Thoracic aorta (tissue), 2 donors: ENCODE measurements around the gene AIF1. TPM values are rescaled to one million over a fixed set of nuclear protein-coding genes. Genes with fewer than 3 reads are reported as not detected.

Experiments used
- ATAC-seq: fragments of 150-250 bp; one replicate; pipeline ENCODE4 v1.8.0; 2017; ENCODE audit warnings: low read depth; ENCODE audit not compliant: insufficient number of reproducible peaks, low FRiP score
- DNase-seq: peaks from one replicate; pipeline ENCODE4 v3.0.0-alpha.2; 2020; ENCODE audit warnings: low spot score
- H3K27ac ChIP-seq, 2 donors: fragments of 200-600 bp; sonication (generic); 1 replicate in 1 of 2; 2 replicates in 1 of 2; pipeline ENCODE4 v1.5.1; 2016; ENCODE audit warnings: mild to moderate bottlenecking in 2 of 2, moderate library complexity in 2 of 2
- H3K27me3 ChIP-seq: fragments of 200-600 bp; sonication (generic); replicated peaks from 2 replicates; pipeline ENCODE4 v1.6.0; 2016; ENCODE audit warnings: mild to moderate bottlenecking; ENCODE audit not compliant: insufficient read depth
- H3K36me3 ChIP-seq: fragments of 200-600 bp; sonication (generic); one replicate; pipeline ENCODE4 v1.5.1; 2016
- H3K4me1 ChIP-seq, 2 donors: fragments of 200-600 bp; sonication (generic); 1 replicate in 1 of 2; 2 replicates in 1 of 2; pipeline versions ENCODE4 v1.5.1 to v1.6.0; 2016; ENCODE audit warnings: low read depth in 2 of 2, mild to moderate bottlenecking in 1 of 2; ENCODE audit not compliant: control insufficient read depth in 1 of 2
- H3K4me3 ChIP-seq: fragments of 200-600 bp; sonication (generic); 2 replicates; pipeline ENCODE4 v1.5.1; 2016; ENCODE audit warnings: mild to moderate bottlenecking
- H3K9me3 ChIP-seq: fragments of 200-600 bp; sonication (generic); 2 replicates; pipeline ENCODE4 v1.5.1; 2016
- total RNA-seq, 2 donors: library from RNA; depleted of rRNA; stranded (reverse); fragments of >200 nt; gene quantifications; one replicate each; pipeline versions ENCODE4 v1.1.0 to v1.2.3, GENCODE V29; 2016
- TF ChIP-seq, protein P1 (sequence below): fragments of 200-600 bp; sonication (generic); IDR thresholded peaks from one replicate; pipeline ENCODE4 v1.5.1; 2019; ENCODE audit warnings: antibody characterized with exemption

The AIF1 gene
- total RNA-seq, 2 donors from 2014 or later, result 21.5 to 39.6 TPM

DNA sequence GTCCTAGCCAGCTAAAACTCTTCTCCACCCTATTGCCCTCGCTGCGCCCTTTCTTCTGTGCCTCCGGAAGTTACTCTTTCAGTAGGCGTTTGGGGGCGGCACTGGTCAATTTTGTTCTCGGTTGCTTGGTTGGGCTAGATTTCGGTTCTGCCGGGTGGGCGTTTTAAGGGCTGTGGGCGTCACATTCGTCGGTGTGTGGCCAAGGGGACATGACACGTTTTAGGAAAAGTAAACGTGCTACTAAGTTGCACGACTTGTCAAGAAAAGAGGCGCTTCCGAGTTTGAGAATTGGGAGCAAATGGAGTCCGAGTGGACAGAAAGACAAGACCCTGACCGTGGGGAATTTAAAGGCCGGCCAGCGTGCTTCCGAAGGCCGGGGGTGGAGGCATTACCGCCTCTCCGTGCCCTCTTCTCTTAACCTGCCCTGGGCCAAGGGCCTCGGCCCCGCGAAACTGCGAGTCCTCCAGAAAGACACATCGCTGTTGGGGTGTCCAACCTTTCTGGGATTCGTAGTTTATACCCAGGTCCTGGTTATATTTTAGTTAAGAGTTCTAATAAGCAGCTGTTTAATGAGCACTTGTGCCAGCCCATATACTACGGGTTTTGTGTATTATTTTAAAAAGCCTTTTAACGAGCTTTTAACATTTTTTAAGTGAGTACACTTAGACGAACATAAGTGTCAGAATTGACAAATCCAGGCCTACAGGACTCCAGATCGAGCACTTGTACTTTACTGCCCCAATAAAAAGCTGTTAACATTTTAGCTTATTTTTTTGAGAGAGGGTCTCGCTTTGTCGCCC, 38.1 kb downstream of the AIF1 start:
- Histone ChIP-seq H3K4me1 (peaks cover 10 to 34% of the 10 kb centered on the region in 2 donors), H3K9me3 (no peaks in the 10 kb centered on the region), H3K36me3 (peaks cover 18% of the 10 kb centered on the region), H3K27ac (peak overlapping the region; percentile 99 to 100), H3K27me3 (no peaks in the 10 kb centered on the region), H3K4me3 (peak overlapping the region; percentile 94)
- TF ChIP-seq, protein P1, sequence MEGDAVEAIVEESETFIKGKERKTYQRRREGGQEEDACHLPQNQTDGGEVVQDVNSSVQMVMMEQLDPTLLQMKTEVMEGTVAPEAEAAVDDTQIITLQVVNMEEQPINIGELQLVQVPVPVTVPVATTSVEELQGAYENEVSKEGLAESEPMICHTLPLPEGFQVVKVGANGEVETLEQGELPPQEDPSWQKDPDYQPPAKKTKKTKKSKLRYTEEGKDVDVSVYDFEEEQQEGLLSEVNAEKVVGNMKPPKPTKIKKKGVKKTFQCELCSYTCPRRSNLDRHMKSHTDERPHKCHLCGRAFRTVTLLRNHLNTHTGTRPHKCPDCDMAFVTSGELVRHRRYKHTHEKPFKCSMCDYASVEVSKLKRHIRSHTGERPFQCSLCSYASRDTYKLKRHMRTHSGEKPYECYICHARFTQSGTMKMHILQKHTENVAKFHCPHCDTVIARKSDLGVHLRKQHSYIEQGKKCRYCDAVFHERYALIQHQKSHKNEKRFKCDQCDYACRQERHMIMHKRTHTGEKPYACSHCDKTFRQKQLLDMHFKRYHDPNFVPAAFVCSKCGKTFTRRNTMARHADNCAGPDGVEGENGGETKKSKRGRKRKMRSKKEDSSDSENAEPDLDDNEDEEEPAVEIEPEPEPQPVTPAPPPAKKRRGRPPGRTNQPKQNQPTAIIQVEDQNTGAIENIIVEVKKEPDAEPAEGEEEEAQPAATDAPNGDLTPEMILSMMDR, result no peak
- ATAC-seq, result peak; percentile 73
- peak; percentile 82 for DNase-seq

DNA sequence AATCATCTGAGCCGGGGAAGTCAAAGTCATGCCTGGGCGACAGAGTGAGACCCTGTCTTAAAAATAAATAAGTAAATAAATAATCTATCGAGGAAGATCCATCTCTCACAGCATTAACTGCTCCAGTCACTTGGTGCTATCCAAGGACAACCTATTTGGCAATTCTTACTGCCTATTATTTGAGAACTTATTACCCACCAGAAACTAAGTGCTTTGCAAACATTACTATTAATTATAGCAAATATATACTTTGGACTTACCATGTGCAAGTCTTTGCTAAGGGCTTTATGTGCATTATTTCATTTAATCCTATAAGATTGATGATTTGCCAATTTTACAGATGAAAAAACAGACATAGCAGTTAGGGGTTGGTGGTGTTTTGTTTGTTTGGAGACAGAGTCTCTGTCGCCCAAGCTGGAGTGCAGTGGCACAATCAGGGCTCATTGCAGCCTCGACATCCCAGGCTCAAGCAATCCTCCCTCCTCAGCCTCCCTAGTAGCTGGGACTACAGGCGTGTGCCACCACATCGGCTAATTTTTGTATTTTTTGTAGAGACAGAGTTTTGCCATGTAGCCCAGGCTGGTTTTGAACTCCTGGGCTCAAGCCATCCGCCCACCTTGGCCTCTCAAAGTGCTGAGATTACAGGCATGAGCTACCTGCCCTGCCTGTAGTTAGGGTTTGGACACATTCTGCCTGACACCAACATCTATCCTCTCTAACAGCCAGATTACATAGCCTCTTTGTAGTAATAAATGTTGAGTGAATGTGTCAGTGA, 39.7 kb downstream of the AIF1 start:
- ATAC-seq (no peak), DNase-seq (no peak)
- peaks cover 2% of the 10 kb centered on the region for H3K36me3 ChIP-seq

DNA sequence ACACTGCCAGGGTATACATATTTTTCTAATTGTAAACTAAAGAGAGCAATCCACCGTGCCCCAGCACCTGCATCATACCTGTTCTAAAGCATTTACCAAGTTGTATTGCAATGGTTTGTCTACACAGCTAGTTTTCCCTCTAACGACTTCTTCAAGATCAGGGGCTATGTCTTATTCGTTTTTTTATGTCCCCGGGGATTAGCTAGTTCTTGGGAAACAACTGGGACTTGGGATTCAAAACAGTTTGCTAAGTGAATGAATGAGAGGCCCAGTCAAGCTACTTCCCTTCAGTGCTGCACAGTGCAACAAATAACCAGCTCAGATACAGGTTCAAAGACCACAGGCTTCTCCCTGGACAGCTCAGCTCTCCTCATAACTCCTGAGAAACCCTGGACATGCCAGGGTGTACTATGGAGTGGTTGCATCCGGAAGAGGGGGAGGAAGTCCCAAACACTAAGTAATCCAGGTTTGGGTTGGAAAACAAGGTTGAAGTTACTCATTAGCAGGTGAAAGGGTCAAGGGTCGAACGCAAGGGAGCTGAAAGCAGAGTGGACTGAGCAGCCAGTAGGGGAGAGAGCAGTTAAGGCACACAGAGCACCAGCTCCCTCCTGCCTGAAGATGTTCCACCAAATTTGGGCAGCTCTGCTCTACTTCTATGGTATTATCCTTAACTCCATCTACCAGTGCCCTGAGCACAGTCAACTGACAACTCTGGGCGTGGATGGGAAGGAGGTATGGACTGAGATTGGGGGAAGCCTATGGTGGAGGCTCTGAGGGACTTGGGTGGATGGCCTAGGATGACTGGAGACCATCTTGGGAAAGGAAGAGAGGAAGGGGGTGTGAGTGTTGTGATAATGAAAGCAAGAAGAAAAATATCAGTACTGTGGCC, 40.6 kb downstream of the AIF1 start, which contains the start of gene APOM:
Gene APOM, plus strand, starts transcription at position 546 of the 889 bp plus-strand sequence. Its CDS starts 73 bp downstream, at position 619.
- no peak within 1 kb of the TSS for H3K27ac ChIP-seq
- no peaks in the 10 kb centered on the region for H3K27me3 ChIP-seq
- H3K4me3 ChIP-seq, result no peak within 1 kb of the TSS
- H3K4me1 ChIP-seq, result peaks cover 25 to 48% of the 10 kb centered on the region in 2 donors
- no peaks in the 10 kb centered on the region for H3K9me3 ChIP-seq
- H3K36me3 ChIP-seq, result no peaks in the 10 kb centered on the region
- no peak for ATAC-seq
- no peak for DNase-seq
- TF ChIP-seq, protein P1, result no peak

More for the DNA sequence above, 39.7 kb downstream of the AIF1 start:
- peaks cover 24 to 50% of the 10 kb centered on the region in 2 donors for H3K4me1 ChIP-seq
- no peaks in the 10 kb centered on the region for H3K27me3 ChIP-seq
- TF ChIP-seq, protein P1, result no peak
- H3K27ac ChIP-seq, result no peak overlapping the region
- no peak overlapping the region for H3K4me3 ChIP-seq
- no peaks in the 10 kb centered on the region for H3K9me3 ChIP-seq

DNA sequence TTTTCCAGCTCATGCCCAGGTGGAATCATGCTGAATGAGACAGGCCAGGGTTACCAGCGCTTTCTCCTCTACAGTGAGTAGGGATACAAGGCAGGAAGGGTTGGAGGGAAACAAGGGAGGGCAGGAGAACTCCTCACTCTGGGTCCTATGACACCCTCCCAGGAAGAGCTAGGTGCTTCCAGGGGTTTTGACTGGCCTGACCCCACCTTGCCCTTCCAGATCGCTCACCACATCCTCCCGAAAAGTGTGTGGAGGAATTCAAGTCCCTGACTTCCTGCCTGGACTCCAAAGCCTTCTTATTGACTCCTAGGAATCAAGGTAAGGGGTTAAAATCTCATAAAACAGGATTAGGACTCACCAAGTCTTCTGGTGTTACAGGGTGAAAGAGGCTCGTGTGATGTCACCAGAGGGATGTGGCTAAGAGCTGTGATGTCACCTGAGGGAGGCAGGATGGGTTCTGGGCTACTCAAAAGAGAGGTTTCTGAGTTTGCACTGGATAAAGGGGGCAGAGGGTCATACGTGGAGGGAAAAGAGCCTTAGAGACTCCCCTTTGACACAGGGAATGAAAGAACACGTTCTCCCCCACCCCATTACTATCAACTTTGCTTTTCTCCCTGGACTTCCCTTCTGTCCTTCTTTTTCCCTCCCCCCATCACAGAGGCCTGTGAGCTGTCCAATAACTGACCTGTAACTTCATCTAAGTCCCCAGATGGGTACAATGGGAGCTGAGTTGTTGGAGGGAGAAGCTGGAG, 42.5 kb downstream of the AIF1 start:
- H3K9me3 ChIP-seq, result no peaks in the 10 kb centered on the region
- H3K36me3 ChIP-seq, result no peaks in the 10 kb centered on the region
- ATAC-seq, result no peak
- H3K27ac ChIP-seq, result no peak overlapping the region
- no peak overlapping the region for H3K4me3 ChIP-seq
- TF ChIP-seq, protein P1, result no peak
- H3K27me3 ChIP-seq, result no peaks in the 10 kb centered on the region
- DNase-seq, result no peak
- peaks cover 23 to 51% of the 10 kb centered on the region in 2 donors for H3K4me1 ChIP-seq
